ENCODE results near the gene ZNF493. TPM values are rescaled to one million over a fixed set of nuclear protein-coding genes. Genes with fewer than 3 reads are reported as not detected.
A peak's percentile ranks its signal among the peaks of the same experiment; 100 is the strongest.

Gene ZNF493
- total and polyA plus RNA-seq, 8 donors, result 2.1 to 100.0 (median 20.6) TPM

DNA sequence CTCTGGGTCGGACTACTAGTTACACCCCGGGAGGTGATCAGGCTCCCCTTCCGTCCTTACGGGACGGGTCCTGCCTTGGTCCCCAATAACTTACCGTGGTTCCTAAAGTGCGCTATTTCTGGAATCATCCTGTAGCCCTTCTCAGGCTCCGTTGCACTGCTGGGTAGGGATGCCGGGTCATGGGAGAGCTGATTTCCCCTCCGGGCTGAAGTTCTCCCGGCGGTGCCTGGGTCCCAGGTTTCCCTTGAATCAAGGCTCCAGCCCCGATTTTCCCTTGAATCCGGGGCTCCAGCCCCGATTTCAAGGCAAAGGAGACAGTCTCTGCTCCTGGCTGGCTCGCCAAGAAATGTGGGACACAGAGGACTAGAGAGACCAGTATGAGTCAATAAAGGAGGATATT lies 43.4 kb downstream of the ZNF493 start:
- no peak for DNase-seq
- 87 to 90% (median 88%) methylated on average over 16 of the region's 16 CpGs for WGBS, 5 donors
- Histone ChIP-seq H3K9me3 (peaks cover 0 to 51% (median 12%) of the 10 kb centered on the region in 4 donors), H3K27ac (peak overlapping the region in 2 of 5 donors; percentile 54 to 56), H3K4me3 (no peak overlapping the region), H3K4me1 (peaks cover 0 to 24% (median 4%) of the 10 kb centered on the region in 4 donors), H3K36me3 (no peaks in the 10 kb centered on the region), H3K27me3 (no peaks in the 10 kb centered on the region)
- TF ChIP-seq POLR2AphosphoS5 (IDR thresholded peaks at IDR 0.05) (no peak), CTCF (IDR thresholded peaks at IDR 0.05) (no peak), POLR2A (IDR thresholded peaks at IDR 0.05) (no peak), EP300 (IDR thresholded peaks at IDR 0.05) (no peak)
- intact Hi-C loops (cut with DNase I; ENCODE audit: low total_unique reads), result no loop called here

- Histone ChIP-seq H3K36me3 (no peaks in the 10 kb centered on the region), H3K27ac (no peak overlapping the region), H3K9me3 (peaks cover 6 to 76% (median 25%) of the 10 kb centered on the region in 4 donors), H3K4me1 (no peaks in the 10 kb centered on the region), H3K4me3 (no peak overlapping the region), H3K27me3 (no peaks in the 10 kb centered on the region)
- WGBS, 5 donors, result 64 to 85% (median 81%) methylated on average over 3 of the region's 3 CpGs
- no peak for DNase-seq
- intact Hi-C loops (cut with DNase I; ENCODE audit: low total_unique reads), result no loop called here
- TF ChIP-seq POLR2AphosphoS5 (IDR thresholded peaks at IDR 0.05) (no peak), EP300 (IDR thresholded peaks at IDR 0.05) (no peak), CTCF (IDR thresholded peaks at IDR 0.05) (no peak), POLR2A (IDR thresholded peaks at IDR 0.05) (no peak)
Observed at GRCh38 chr19:21451187-21451586, 54.3 kb downstream of the ZNF493 start.

DNA sequence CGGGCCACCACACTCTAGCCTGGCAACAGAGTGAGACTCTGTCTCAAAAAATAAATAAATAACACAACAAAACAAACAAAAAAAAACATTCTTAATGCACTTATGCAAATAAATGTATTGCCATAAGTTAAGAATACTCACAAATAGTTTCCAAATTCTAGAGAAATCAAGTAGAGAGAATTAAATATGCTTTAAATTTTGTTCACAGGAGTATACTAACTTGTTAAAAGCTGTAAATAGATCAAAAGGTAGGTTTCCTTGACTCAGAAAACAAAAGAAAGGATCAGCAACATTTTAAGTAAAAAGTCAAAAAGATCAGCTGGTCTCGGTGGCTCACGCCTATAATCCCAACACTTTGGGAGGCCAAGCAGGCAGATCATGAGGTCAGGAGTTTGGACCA lies 58.0 kb downstream of the ZNF493 start:
- H3K4me3 ChIP-seq, result no peak overlapping the region
- DNase-seq, result no peak
- H3K27me3 ChIP-seq, result no peaks in the 10 kb centered on the region
- no peak for TF ChIP-seq POLR2AphosphoS5 (IDR thresholded peaks at IDR 0.05)
- TF ChIP-seq EP300 (IDR thresholded peaks at IDR 0.05), result no peak
- no peak for TF ChIP-seq POLR2A (IDR thresholded peaks at IDR 0.05)
- TF ChIP-seq CTCF (IDR thresholded peaks at IDR 0.05), result no peak
- intact Hi-C loops (cut with DNase I; ENCODE audit: low total_unique reads), result no loop called here
- no peak overlapping the region for H3K27ac ChIP-seq
- H3K4me1 ChIP-seq, result no peaks in the 10 kb centered on the region
- H3K9me3 ChIP-seq, result peaks cover 6 to 83% (median 36%) of the 10 kb centered on the region in 4 donors
- 95 to 99% (median 96%) methylated on average over 3 of the region's 3 CpGs for WGBS, 5 donors
- no peaks in the 10 kb centered on the region for H3K36me3 ChIP-seq

GRCh38 chr19:21460686-21461085 lies 63.8 kb downstream of the ZNF493 start:
- peaks cover 0 to 18% (median 6%) of the 10 kb centered on the region in 3 donors for H3K27me3 ChIP-seq
- TF ChIP-seq POLR2AphosphoS5 (IDR thresholded peaks at IDR 0.05) (no peak), EP300 (IDR thresholded peaks at IDR 0.05) (no peak), POLR2A (IDR thresholded peaks at IDR 0.05) (no peak), CTCF (IDR thresholded peaks at IDR 0.05) (no peak)
- H3K4me3 ChIP-seq, result no peak overlapping the region
- no peak overlapping the region for H3K27ac ChIP-seq
- intact Hi-C loops (cut with DNase I; ENCODE audit: low total_unique reads), result no loop called here
- no peak for DNase-seq
- H3K9me3 ChIP-seq, result peaks cover 0 to 72% (median 39%) of the 10 kb centered on the region in 4 donors
- peaks cover 0 to 6% (median 0%) of the 10 kb centered on the region in 4 donors for H3K4me1 ChIP-seq
- no peaks in the 10 kb centered on the region for H3K36me3 ChIP-seq

Measured in stomach (tissue), 9 donors.